BJ (cell line): ENCODE data around the gene HOOK2. TPM values are rescaled to one million over a fixed set of nuclear protein-coding genes. Genes with fewer than 3 reads are reported as not detected.

Source experiments
- CTCF ChIA-PET: fragments of 350-600 bp; formaldehyde crosslinking; extraction: SDS; loops from one replicate; lab custom pipeline; 2021; ENCODE audit warnings: antibody characterized with exemption, inconsistent platforms; lab: Yijun Ruan, JAX
- POLR2A ChIA-PET: fragments of 300-600 bp; sonication (Branson Sonifier 250); formaldehyde crosslinking; extraction: SDS; loops from one replicate; lab custom pipeline; 2021; ENCODE audit warnings: antibody characterized with exemption; lab: Charles Lee
- DNase-seq: peaks from one replicate; pipeline ENCODE4 v3.0.0-alpha.2; 2011; ENCODE audit warnings: low read depth
- H3K27me3 ChIP-seq: 2 replicates; pipeline ENCODE4 v1.6.0; 2011; ENCODE audit warnings: low read length; ENCODE audit not compliant: control insufficient read depth, insufficient read depth
- H3K36me3 ChIP-seq: 2 replicates; pipeline ENCODE4 v1.5.1; 2011; ENCODE audit warnings: low read length; ENCODE audit not compliant: control insufficient read depth, insufficient read depth
- H3K4me3 ChIP-seq: 2 replicates; pipeline ENCODE4 v1.5.1; 2011; ENCODE audit warnings: low read depth, mild to moderate bottlenecking, control low read depth, low read length
- polyA plus RNA-seq: library from polyadenylated mRNA; depleted of rRNA; stranded (reverse); fragments of >200 nt; gene quantifications from 2 replicates; pipeline ENCODE4 v1.2.3, GENCODE V29; 2011
- TF ChIP-seq, protein P1 (sequence below): IDR thresholded peaks from 2 replicates; pipeline ENCODE4 v1.5.1; 2011; ENCODE audit warnings: low read depth, mild to moderate bottlenecking, control low read depth, inconsistent platforms, low read length, moderate library complexity; ENCODE audit not compliant: insufficient read depth

The HOOK2 gene
- polyA plus RNA-seq, 1 experiment = 10.4 TPM

DNA sequence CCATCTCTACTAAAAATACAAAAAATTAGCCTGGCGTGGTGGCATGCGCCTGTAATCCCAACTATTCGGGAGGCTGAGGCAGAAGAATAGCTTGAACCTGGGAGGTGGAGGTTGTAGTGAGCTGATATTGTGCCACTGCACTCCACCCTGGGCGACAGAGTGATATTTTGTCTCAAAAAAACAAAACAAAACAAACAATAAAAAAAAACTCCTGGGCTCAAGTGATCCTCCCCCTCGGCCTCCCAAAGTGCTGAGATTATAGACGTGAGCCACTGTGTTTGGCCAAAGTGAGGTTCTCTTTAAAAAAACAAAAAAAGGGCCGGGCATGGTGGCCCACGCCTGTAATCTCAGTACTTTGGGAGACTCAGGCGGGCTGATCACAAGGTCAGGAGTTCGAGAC, 12.1 kb upstream of the HOOK2 start:
- ChIA-PET CTCF (interaction anchor here (2.3 to 3.6 kb wide), 3 partner anchors 10 to 14 kb away, joined by 5 to 28 read pairs (median 7); no protein-coding TSS in a partner anchor), POLR2A (interaction anchor here (0.7 to 1.4 kb wide), 2 partner anchors 9 to 1242 kb away, joined by 4 to 6 read pairs; no protein-coding TSS in a partner anchor)
- Histone ChIP-seq H3K27me3 (no peaks in the 10 kb centered on the region), H3K4me3 (no peak overlapping the region), H3K36me3 (no peaks in the 10 kb centered on the region)
- no peak for DNase-seq
- TF ChIP-seq, protein P1, sequence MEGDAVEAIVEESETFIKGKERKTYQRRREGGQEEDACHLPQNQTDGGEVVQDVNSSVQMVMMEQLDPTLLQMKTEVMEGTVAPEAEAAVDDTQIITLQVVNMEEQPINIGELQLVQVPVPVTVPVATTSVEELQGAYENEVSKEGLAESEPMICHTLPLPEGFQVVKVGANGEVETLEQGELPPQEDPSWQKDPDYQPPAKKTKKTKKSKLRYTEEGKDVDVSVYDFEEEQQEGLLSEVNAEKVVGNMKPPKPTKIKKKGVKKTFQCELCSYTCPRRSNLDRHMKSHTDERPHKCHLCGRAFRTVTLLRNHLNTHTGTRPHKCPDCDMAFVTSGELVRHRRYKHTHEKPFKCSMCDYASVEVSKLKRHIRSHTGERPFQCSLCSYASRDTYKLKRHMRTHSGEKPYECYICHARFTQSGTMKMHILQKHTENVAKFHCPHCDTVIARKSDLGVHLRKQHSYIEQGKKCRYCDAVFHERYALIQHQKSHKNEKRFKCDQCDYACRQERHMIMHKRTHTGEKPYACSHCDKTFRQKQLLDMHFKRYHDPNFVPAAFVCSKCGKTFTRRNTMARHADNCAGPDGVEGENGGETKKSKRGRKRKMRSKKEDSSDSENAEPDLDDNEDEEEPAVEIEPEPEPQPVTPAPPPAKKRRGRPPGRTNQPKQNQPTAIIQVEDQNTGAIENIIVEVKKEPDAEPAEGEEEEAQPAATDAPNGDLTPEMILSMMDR = no peak

DNA sequence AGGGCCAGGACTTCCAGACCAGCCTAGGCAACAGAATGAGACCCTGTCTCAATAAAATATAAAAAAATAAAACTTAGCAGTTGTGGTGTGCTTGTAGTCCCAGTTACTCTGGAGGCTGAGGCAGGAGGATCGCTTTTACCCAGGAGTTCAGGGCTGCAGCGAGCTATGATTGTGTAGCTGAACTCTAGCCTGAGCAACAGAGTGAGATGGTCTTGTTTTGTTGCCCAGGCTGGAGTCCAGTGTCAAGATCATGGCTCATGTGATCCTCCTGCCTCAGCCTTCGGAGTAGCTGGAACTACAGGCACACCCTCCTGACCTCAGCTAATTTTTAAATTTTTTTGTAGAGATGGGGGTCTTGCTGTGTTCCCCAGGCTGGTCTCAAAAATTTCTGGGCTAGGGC, 11.6 kb upstream of the HOOK2 start:
- POLR2A ChIA-PET = interaction anchor here (0.7 kb wide), 1 partner anchor 1241 kb away, joined by 6 read pairs; no protein-coding TSS in a partner anchor
- no peak overlapping the region for H3K4me3 ChIP-seq
- no peaks in the 10 kb centered on the region for H3K27me3 ChIP-seq
- CTCF ChIA-PET = interaction anchor here (3.6 kb wide), 1 partner anchor 9 kb away, joined by 28 read pairs; no protein-coding TSS in a partner anchor
- DNase-seq = no peak
- H3K36me3 ChIP-seq = no peaks in the 10 kb centered on the region
- TF ChIP-seq, protein P1 = no peak

DNA sequence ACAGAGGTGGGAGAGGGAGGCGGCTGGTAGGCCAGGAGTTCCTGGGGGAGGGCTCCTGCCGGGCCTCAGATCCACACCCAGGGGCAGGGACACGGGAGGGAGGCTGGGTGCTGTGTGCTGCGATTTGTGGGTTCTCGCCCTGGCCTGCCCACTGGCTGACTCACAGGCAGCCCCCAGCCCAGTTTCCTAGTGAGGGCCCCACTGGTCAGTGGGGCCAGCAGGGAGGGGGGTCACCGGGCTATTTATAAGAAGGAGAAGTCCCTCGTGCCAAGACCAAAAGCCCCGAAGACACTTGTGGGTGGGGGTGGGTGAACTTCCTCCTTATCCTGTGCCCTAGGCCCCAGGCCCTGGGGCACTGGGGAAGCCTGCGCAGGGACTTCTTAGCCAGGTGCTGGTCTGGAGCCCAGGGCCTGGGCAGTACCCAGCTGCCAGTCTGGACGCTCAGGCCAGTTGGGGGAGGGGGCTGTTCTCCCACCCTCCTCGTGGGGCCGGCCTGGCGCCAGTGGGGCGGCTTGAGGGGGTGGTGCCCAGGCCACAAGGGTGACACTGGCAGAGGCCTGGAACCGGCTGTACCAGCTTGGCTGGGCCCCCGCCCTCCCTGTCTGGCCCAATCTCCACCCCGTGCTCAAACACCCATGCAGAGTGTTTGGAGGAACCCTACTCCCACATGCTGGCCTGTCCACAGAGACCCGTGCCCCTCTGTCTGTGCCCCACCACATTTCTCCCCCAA, 11.0 kb upstream of the HOOK2 start:
- ChIA-PET CTCF (interaction anchor here (0.6 to 3.6 kb wide), 3 partner anchors 9 to 51 kb away, joined by 4 to 28 read pairs (median 5); no protein-coding TSS in a partner anchor), POLR2A (no interaction called here)
- no peaks in the 10 kb centered on the region for H3K27me3 ChIP-seq
- H3K4me3 ChIP-seq = no peak overlapping the region
- TF ChIP-seq, protein P1 = no peak
- no peak for DNase-seq
- no peaks in the 10 kb centered on the region for H3K36me3 ChIP-seq

DNA sequence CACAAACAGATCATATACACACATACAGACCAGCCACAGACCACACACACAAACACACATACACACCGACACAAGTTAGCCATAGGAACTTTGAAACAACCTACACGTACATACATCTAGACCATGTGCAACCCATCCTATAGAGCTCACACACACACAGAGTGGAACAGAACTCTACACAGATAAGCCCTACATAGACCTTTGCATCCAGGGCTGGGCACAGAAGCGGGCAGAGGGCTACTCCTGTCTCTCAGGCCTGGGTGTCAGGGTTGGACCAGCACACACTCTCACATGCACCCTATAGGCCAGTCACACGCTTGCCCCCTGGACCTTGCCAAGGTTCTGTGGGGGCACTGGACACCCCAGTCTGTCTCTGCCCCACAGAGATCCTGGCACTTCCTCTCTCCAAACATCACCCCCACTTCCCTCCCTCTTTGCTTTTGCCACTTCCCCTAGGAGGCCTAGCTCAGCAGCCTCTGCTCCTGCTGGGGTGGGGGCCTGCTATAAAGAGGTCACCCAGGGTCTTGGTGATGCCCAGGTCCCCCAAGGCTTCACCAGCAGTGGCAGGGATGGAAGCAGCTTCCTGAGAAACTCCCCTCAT, 10.2 kb upstream of the HOOK2 start:
- TF ChIP-seq, protein P1 = no peak
- Histone ChIP-seq H3K4me3 (no peak overlapping the region), H3K27me3 (no peaks in the 10 kb centered on the region), H3K36me3 (no peaks in the 10 kb centered on the region)
- ChIA-PET POLR2A (no interaction called here), CTCF (interaction anchor here (0.6 to 1.2 kb wide), 2 partner anchors 10 to 52 kb away, joined by 4 to 5 read pairs; no protein-coding TSS in a partner anchor)
- DNase-seq = no peak

DNA sequence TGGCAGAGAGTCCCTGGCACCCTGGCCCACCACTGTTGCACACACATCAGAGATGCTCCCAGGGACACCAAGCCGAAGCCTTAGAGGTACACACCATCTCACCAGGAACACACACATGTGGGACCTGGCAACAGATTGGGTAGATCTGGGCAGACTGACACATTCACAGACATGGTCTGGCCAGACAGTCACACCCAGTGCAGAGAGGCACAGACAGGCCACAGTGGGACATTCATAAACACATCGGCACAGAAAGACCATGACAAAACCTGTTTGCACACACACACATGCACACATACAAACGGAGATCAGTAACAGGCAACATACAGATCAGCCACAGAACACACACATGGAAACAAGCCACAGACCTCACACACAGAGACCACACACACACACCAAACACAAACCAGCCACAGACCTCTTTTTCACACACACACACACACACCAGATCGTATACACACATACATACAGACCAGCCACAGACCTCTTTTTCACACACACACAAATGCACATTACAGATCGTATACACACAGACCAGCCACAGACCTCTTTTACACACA, 9.6 kb upstream of the HOOK2 start:
- no peak overlapping the region for H3K4me3 ChIP-seq
- TF ChIP-seq, protein P1 = no peak
- no peaks in the 10 kb centered on the region for H3K27me3 ChIP-seq
- DNase-seq = no peak
- no peaks in the 10 kb centered on the region for H3K36me3 ChIP-seq
- ChIA-PET CTCF (no interaction called here), POLR2A (no interaction called here)
